GM23338 (cell line): Measurements from ENCODE around the gene LIFR. TPM values are rescaled to one million over a fixed set of nuclear protein-coding genes. Genes with fewer than 3 reads are reported as not detected.

ENCODE experiments used
- ATAC-seq: fragments of 200-7000 bp; cut with Tn5 transposase; 3 replicates; pipeline ENCODE4 v1.9.1; 2020
- DNase-seq: peaks from one replicate; pipeline ENCODE4 v3.0.0-alpha.2; 2015; ENCODE audit warnings: low spot score
- H2AFZ ChIP-seq: fragments of 200-600 bp; sonication (generic); 2 replicates; pipeline ENCODE4 v1.8.0; 2016; ENCODE audit warnings: antibody characterized with exemption, mild to moderate bottlenecking, moderate library complexity
- H3F3A ChIP-seq: fragments of 200-600 bp; sonication (generic); replicated peaks from 2 replicates; pipeline ENCODE4 v1.8.0; 2017; ENCODE audit warnings: antibody characterized with exemption, mixed run types, low read depth
- H3K27ac ChIP-seq: fragments of 200-600 bp; sonication (generic); 2 replicates; pipeline ENCODE4 v1.6.1; 2016; ENCODE audit warnings: low read depth
- H3K27me3 ChIP-seq: fragments of 200-600 bp; sonication (generic); 2 replicates; pipeline ENCODE4 v1.8.0; 2016; ENCODE audit warnings: mild to moderate bottlenecking, mixed run types, moderate library complexity; ENCODE audit not compliant: insufficient read depth
- H3K36me3 ChIP-seq: fragments of 200-600 bp; sonication (generic); 2 replicates; pipeline ENCODE4 v1.8.0; 2016; ENCODE audit warnings: mild to moderate bottlenecking; ENCODE audit not compliant: insufficient read depth
- H3K4me1 ChIP-seq: fragments of 200-600 bp; sonication (generic); 2 replicates; pipeline ENCODE4 v1.8.0; 2016; ENCODE audit warnings: mild to moderate bottlenecking, moderate library complexity; ENCODE audit not compliant: insufficient read depth
- H3K4me2 ChIP-seq: fragments of 200-600 bp; sonication (generic); 2 replicates; pipeline ENCODE4 v1.7.1; 2017; ENCODE audit warnings: mixed run types
- H3K4me3 ChIP-seq: fragments of 200-600 bp; sonication (generic); 2 replicates; pipeline ENCODE4 v1.6.1; 2016; ENCODE audit warnings: mixed run types
- H3K79me2 ChIP-seq: fragments of 200-600 bp; sonication (generic); replicated peaks from 2 replicates; pipeline ENCODE4 v1.8.0; 2017; ENCODE audit warnings: mild to moderate bottlenecking; ENCODE audit not compliant: insufficient read depth
- H3K9me2 ChIP-seq: fragments of 200-600 bp; sonication (generic); 2 replicates; pipeline ENCODE4 v1.8.0; 2017; ENCODE audit not compliant: insufficient read depth
- H4K20me1 ChIP-seq: fragments of 200-600 bp; sonication (generic); replicated peaks from 2 replicates; pipeline ENCODE4 v1.8.0; 2017; ENCODE audit warnings: mild to moderate bottlenecking; ENCODE audit not compliant: insufficient read depth
- H3K27ac Mint-ChIP-seq: 2 replicates; pipeline ENCODE4 v1.8.0; 2020; ENCODE audit warnings: inconsistent platforms, mild to moderate bottlenecking, moderate library complexity, mixed read lengths
- H3K27me3 Mint-ChIP-seq: 3 replicates; pipeline ENCODE4 v1.8.0; 2022; ENCODE audit warnings: low read depth, mild to moderate bottlenecking, moderate library complexity, mixed read lengths, inconsistent platforms; ENCODE audit not compliant: insufficient read depth, poor library complexity
- H3K36me3 Mint-ChIP-seq: 3 replicates; pipeline ENCODE4 v1.8.0; 2021; ENCODE audit warnings: low read depth, mild to moderate bottlenecking, inconsistent platforms, moderate library complexity, mixed read lengths
- H3K4me1 Mint-ChIP-seq: 3 replicates; pipeline ENCODE4 v1.8.0; 2020; ENCODE audit warnings: mild to moderate bottlenecking, inconsistent platforms, mixed read lengths
- H3K4me3 Mint-ChIP-seq: 3 replicates; pipeline ENCODE4 v1.8.0; 2021; ENCODE audit warnings: moderate library complexity, mild to moderate bottlenecking, inconsistent platforms, mixed read lengths
- H3K9me3 Mint-ChIP-seq: 3 replicates; pipeline ENCODE4 v1.8.0; 2020; ENCODE audit warnings: moderate library complexity, mild to moderate bottlenecking, inconsistent platforms, mixed read lengths
- ETS1 ChIP-seq: IDR thresholded peaks from 2 replicates; pipeline ENCODE4 v1.6.1; 2016; ENCODE audit warnings: antibody characterized with exemption
- EZH2 ChIP-seq: fragments of 200-600 bp; sonication (generic); IDR thresholded peaks from one replicate; pipeline ENCODE4 v1.8.0; 2017; ENCODE audit warnings: antibody characterized with exemption, mild to moderate bottlenecking, low read depth; ENCODE audit not compliant: unreplicated experiment
- JUNB ChIP-seq: IDR thresholded peaks from one replicate; pipeline ENCODE4 v1.6.1; 2016; ENCODE audit warnings: antibody characterized with exemption; ENCODE audit not compliant: unreplicated experiment
- POLR2AphosphoS5 ChIP-seq: IDR thresholded peaks from 2 replicates; pipeline ENCODE4 v1.6.1; 2016; ENCODE audit warnings: antibody characterized with exemption, low read depth
- STAT1 ChIP-seq: IDR thresholded peaks from one replicate; pipeline ENCODE4 v1.6.1; 2016; ENCODE audit warnings: antibody characterized with exemption; ENCODE audit not compliant: unreplicated experiment
- ZNF114 ChIP-seq: fragments of 250-450 bp; sonication (Bioruptor Pico); IDR thresholded peaks from 2 replicates; pipeline ENCODE4 v1.5.0; 2020; ENCODE audit warnings: mild to moderate bottlenecking, moderate library complexity
- ZNF331 ChIP-seq: fragments of 250-450 bp; sonication (Bioruptor Pico); IDR thresholded peaks from 2 replicates; pipeline ENCODE4 v1.5.0; 2020; ENCODE audit warnings: low read depth, mild to moderate bottlenecking, moderate library complexity
- ZNF462 ChIP-seq: fragments of 250-450 bp; sonication (Bioruptor Pico); IDR thresholded peaks from 2 replicates; pipeline ENCODE4 v1.5.0; 2020; ENCODE audit warnings: mild to moderate bottlenecking, moderate library complexity
- polyA plus RNA-seq: library from polyadenylated mRNA; unstranded; fragments of >200 nt; fragmentation: Nextera tagmentation; extraction: Ambion mirVana; gene quantifications from 2 replicates; pipeline ENCODE4 v1.2.1, GENCODE V29; 2016
- total RNA-seq: library from RNA; depleted of rRNA; stranded (reverse); fragments of >200 nt; shearing (Covaris generic); gene quantifications from 2 replicates; pipeline ENCODE4 v1.2.3, GENCODE V29; 2014

Gene LIFR
- total and polyA plus RNA-seq, 2 experiments from 2014 or later, result 11.0 to 25.2 TPM

GRCh38 chr5:38438757-38439156 lies 117.7 kb downstream of the LIFR start:
- DNase-seq, result no peak
- Histone ChIP-seq H3K9me2 (no peaks in the 10 kb centered on the region), H3K27me3 (no peaks in the 10 kb centered on the region), H3K36me3 (no peaks in the 10 kb centered on the region), H3F3A (no peaks in the 10 kb centered on the region), H3K79me2 (no peaks in the 10 kb centered on the region), H3K4me2 (no peak overlapping the region), H4K20me1 (no peaks in the 10 kb centered on the region), H3K27ac (no peak overlapping the region), H3K4me1 (no peaks in the 10 kb centered on the region), H2AFZ (no peak overlapping the region), H3K4me3 (no peak overlapping the region)
- no peak overlapping the region for H3K27ac Mint-ChIP-seq
- H3K4me1 Mint-ChIP-seq, result peaks cover 6% of the 10 kb centered on the region; the same call in 1 of the 3 replicates
- H3K4me3 Mint-ChIP-seq, result no peak overlapping the region
- no peaks in the 10 kb centered on the region for H3K27me3 Mint-ChIP-seq
- no peaks in the 10 kb centered on the region for H3K36me3 Mint-ChIP-seq
- H3K9me3 Mint-ChIP-seq, result no peaks in the 10 kb centered on the region
- no peak for ATAC-seq
- TF ChIP-seq ZNF331 (CRISPR knock-in tag), result no peak
- no peak for TF ChIP-seq POLR2AphosphoS5
- no peak for TF ChIP-seq ETS1
- no peak for TF ChIP-seq EZH2
- no peak for TF ChIP-seq STAT1
- TF ChIP-seq JUNB, result no peak
- no peak for TF ChIP-seq ZNF114 (CRISPR knock-in tag)
- no peak for TF ChIP-seq ZNF462 (CRISPR knock-in tag)
